GM12891 (cell line): ENCODE data around the gene DNAH17.

ENCODE experiments used
- DNase-seq: peaks from one replicate; pipeline ENCODE4 v3.0.0; 2011; ENCODE audit warnings: low spot score; ENCODE audit not compliant: insufficient read length
- FAIRE-seq: peaks from 2 replicates; lab custom pipeline; 2011; peaks lifted over from hg19 to GRCh38; lab: Jason Lieb, UNC
- PAX5 ChIP-seq: IDR thresholded peaks from 2 replicates; pipeline ENCODE4 v1.6.1; 2011; ENCODE audit warnings: low read length, moderate library complexity, mild to moderate bottlenecking; ENCODE audit not compliant: insufficient read depth, severe bottlenecking
- POLR2A ChIP-seq: IDR thresholded peaks from 2 replicates; pipeline ENCODE4 v1.6.1; 2011; ENCODE audit warnings: low read depth, low read length, control low read depth
- POLR2AphosphoS5 ChIP-seq: IDR thresholded peaks from 2 replicates; pipeline ENCODE4 v1.6.1; 2011; ENCODE audit warnings: low read depth, low read length, control low read depth
- POU2F2 ChIP-seq: IDR thresholded peaks from 2 replicates; pipeline ENCODE4 v1.6.1; 2011; ENCODE audit warnings: low read depth, mild to moderate bottlenecking, control low read depth, low read length, moderate library complexity
- SPI1 ChIP-seq: IDR thresholded peaks from 2 replicates; pipeline ENCODE4 v1.6.1; 2011; ENCODE audit warnings: low read depth, low read length, control low read depth
- TAF1 ChIP-seq: IDR thresholded peaks from 2 replicates; pipeline ENCODE4 v1.6.1; 2011; ENCODE audit warnings: low read depth, low read length, control low read depth

DNAH17 gene

DNA sequence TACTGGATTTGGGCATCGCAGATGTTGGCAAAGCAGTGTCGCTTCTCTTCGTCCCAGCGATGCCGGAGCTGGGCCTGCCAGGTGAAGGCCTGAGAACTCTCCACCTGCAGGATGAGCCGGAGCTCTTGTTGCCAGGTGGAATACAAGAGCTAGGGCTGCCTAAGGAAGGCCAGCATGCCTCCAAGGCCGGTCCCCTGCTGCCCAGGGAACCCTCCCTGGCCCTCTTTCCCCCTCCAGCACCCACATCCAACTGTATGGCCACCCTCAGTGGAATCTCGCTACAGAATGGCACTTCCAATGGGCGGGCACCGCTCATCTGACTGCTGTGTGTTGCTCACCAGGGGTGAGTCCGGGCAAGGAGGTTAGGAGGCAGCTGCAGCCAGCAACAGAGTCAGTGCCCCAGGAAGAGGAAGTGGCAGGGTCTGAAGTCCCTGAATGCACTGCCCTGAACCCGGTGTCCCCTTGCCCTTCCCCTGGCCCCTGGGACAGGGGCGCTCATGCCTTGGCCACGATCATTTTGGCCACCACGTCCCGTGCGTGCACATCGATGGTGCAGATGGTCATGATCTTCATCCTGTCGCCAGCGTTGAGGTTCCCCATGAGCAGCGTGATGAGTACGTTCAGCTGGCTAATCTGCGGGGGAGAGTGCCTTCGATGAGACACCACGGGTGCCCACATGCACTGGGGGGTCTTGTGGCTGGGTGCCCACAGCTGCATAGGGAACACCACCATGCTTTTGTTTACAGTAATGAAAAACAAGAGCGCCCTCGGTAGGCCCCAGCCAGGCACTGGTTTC, 75.8 kb downstream of the DNAH17 start:
- DNase-seq = no peak
- no peak for FAIRE-seq
- TF ChIP-seq POLR2A (no peak), SPI1 (peak; percentile 47; the same call in 1 of the 2 replicates), TAF1 (no peak), PAX5 (no peak), POU2F2 (no peak), POLR2AphosphoS5 (no peak)

DNA sequence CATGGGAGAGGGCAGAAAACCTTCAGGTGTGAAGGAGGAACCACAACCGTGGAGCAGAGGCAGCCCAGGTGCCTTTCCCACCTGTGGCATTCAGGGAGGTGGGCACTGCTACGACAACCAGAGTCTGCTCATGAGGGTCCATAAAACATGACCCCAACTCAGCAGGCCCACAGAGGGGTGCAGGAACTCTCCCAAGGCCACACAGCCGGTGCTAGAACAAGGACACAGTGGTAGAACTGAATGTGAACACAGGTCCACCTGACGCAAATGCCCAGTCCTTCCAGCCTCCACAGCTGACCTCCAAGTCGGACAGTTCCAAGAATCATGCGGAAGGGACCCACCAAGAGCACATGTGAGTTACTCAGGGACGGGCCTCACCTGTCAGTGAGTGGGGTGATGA, 76.4 kb downstream of the DNAH17 start:
- TF ChIP-seq POLR2AphosphoS5 (no peak), POLR2A (no peak), SPI1 (no peak), PAX5 (no peak), TAF1 (no peak), POU2F2 (no peak)
- FAIRE-seq (no peak), DNase-seq (no peak)

DNA sequence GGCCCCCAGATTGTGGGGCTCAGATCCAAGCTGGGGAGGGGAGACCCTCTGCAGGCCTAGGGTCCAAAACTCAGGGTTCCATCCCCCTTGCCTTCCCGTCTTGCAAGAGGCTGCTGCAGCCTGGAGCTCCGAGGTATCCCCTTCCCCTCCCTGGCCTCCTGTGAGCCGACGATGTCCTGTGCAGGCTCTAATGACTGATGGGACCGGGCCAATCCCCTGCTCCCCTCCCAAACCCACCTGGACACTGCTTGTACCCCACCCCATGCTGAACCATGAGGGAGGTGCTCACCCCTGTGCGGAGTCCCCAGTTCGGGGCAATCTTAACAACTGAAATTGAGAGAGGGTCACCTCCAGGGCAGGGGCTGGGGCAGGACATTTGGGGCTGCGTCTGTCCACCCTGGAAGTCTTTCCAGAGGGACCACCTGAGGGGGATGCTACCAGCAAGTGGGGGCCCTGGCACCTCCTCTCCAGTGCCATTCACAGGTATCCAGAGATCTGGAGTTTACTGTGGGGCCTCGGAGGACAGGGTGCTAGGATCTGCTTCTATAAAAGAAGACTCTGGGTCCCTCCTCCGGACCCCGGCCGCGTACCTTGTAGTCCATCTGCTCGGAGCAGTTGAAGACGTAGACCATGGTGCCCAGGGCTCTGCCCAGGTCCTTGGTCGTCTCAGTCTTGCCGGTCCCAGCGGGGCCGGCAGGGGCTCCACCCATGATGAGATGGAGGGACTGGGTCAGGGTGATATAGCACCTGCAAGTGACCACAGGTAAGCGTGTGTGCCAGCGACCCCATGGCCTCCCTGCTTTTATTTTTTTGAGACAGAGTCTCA, 77.3 kb downstream of the DNAH17 start:
- TF ChIP-seq PAX5 = no peak
- no peak for TF ChIP-seq POLR2A
- TF ChIP-seq POU2F2 = no peak
- TF ChIP-seq SPI1 = no peak
- no peak for TF ChIP-seq POLR2AphosphoS5
- TF ChIP-seq TAF1 = no peak
- FAIRE-seq (no peak), DNase-seq (no peak)

DNA sequence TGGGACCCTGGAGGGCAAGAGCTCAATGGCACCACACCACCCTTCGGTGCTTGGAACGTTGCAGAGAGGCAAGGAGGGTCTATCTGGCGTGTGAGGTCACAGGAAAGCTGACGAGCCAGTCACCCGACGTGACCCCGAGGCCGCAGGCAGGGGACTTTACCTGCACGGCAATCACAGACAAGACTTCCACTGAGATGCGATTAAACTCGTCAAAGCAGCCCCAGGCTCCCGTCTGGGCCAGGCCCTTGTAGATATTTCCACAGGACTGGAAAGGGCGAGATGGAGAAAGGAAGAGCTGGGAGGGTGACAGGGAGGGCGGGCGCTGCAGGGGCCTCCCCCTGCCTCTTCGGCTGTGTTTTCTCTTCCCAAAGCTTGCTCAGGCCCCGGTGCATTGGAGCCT, 78.3 kb downstream of the DNAH17 start:
- DNase-seq (no peak), FAIRE-seq (no peak)
- TF ChIP-seq SPI1 (no peak), POLR2A (no peak), POU2F2 (no peak), PAX5 (no peak), POLR2AphosphoS5 (no peak), TAF1 (no peak)

DNA sequence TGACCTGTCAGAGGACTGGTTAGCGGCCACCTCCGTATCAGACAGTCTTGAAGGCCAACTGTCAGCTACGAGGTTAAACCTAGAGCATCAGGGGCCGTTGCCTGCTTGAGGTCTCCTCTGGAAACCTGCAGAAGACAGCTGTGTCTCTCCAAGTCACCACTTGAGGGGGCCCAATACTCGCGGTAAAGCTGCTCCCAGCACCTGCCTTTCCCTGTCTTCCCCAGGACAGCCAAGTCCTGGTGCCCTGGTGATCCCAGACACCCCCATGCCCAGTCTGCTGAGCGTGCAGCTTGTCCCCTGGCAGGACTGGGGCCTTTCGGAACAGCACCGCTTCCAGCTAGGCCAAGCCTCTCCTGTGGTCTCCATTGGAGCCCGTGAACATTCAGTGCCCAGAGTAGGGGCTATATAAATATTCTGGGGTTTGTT, 80.1 kb downstream of the DNAH17 start:
- DNase-seq (peak; percentile 82), FAIRE-seq (peak; percentile 81)
- TF ChIP-seq POU2F2 = no peak
- no peak for TF ChIP-seq SPI1
- no peak for TF ChIP-seq POLR2A
- no peak for TF ChIP-seq PAX5
- TF ChIP-seq TAF1 = no peak
- no peak for TF ChIP-seq POLR2AphosphoS5

DNA sequence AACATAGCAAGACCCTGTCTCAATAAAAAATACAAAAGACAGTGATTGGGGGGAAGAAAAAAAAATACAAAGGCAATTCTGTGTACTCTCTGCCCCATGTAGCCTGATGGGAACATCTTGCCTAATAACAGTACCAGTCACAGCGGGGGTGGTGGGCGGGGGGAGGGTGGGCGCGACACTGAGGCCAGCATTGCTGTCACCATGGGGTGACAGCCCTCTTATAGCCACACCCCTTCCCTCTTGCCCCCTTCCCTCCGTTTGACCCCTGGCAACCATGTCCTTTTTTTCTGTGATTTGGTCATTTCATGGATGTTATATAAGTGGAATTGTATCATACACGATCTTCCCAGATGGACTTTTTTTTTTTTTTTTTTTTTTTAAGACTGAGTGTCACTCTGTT, 80.9 kb downstream of the DNAH17 start:
- DNase-seq (no peak), FAIRE-seq (no peak)
- TF ChIP-seq POLR2AphosphoS5 (no peak), TAF1 (no peak), POLR2A (no peak), POU2F2 (no peak)

DNA sequence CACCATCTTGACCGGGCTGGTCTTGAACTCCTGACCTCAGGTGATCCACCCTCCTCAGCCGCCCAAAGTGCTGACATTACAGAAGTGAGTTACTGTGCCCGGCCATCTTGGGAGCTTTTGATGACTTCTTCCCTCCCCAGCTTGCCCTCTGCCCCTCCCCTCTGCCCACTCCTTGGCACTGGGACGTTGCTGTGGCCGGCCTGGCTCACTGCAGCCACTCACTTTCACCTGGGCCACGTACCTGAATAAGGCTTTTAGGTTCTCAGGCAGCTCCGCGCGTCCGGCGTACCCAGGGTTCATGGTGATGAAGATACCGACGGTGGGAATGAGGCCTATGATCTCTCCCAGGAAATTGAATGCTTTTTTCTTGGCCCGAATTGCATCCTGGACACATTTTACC, 81.6 kb downstream of the DNAH17 start:
- DNase-seq (no peak), FAIRE-seq (no peak)
- no peak for TF ChIP-seq TAF1
- TF ChIP-seq PAX5 = no peak
- no peak for TF ChIP-seq POU2F2
- TF ChIP-seq POLR2AphosphoS5 = no peak
- no peak for TF ChIP-seq POLR2A
- no peak for TF ChIP-seq SPI1

DNA sequence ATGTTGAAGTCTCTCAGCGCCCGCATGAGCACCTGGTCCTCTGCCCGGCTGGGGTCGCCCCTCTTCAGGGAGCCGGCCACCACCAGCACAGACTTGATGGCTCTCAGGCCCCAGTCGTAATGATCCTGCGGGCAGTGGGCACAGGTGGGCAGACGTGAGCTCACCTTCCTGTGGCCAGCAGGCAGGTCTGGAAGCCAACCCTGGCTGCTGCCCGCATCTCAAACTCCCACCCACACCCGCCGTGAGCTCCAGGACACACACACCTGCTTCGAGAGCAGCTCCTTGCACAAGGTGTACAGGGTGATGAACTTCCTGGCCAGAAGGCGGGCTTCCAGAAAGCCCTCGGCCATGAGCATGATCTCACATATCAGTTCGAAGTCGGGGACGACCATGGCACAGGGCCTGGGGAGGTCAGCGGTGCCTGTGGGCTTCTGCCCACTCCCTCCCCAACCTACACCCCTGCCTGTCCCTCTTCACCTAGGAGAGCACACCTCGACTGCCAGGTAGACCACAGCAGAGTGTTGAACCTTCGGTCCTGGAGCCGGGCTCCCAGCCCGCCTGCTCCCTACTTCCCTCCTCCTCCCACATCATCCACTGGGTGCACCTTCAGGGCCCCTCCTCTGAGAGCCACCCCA, 82.4 kb downstream of the DNAH17 start:
- no peak for FAIRE-seq
- DNase-seq = no peak
- TF ChIP-seq POLR2A (no peak), SPI1 (no peak), POU2F2 (no peak), POLR2AphosphoS5 (no peak)
